Measurements from ENCODE around the gene THEMIS2. TPM values are rescaled to one million over a fixed set of nuclear protein-coding genes. Genes with fewer than 3 reads are reported as not detected.

The THEMIS2 gene
- total and polyA plus RNA-seq, 2 of the 8 experiments (the other 6 are each of a cell fraction or from before 2014, with no cell fraction given) = 12.4 to 28.0 TPM

GRCh38 chr1:27823784-27824183, 48.6 kb upstream of the THEMIS2 start (continued):
- TF ChIP-seq RAD21 (IDR thresholded peaks at IDR 0.05 in 1 of 2, conservative IDR thresholded peaks at IDR 0.05 in 1 of 2; ENCODE audit: low read depth in 2 of 2, low read length in 2 of 2) = no peak
